ENCODE measurements around the gene TINCR.
"Not testable (repeated sequence)": the region's sequence is repeated elsewhere in the genome, so short reads cannot be mapped to it uniquely, and the experiment has no call there.

TINCR gene

DNA sequence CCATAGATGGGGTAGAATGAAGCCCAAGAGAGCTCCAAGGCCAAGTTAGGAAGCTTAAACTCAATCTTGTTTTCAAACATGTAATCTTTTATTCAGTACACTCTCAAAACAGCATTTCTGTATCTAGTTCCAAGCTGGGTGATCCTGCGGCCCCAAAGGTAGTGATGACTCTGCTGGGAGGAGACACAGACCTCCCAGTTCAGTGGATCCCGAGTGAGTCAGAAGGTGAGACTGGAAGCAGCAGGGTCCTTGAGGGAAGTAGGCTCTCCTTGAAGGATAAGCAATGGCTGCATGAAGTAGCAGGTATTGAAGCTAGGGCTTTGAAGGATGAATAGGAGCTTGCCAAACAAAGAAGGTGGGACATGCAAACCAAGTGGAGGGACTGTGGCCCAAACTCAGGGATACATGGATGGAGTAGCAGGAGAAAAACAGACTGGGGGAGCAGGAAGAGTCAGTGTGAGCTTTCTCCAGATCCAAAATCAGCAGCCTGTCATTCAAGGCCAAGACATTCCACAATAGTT, 9.6 kb downstream of the TINCR start:
- no peak for DNase-seq (ENCODE audit: low read depth)

DNA sequence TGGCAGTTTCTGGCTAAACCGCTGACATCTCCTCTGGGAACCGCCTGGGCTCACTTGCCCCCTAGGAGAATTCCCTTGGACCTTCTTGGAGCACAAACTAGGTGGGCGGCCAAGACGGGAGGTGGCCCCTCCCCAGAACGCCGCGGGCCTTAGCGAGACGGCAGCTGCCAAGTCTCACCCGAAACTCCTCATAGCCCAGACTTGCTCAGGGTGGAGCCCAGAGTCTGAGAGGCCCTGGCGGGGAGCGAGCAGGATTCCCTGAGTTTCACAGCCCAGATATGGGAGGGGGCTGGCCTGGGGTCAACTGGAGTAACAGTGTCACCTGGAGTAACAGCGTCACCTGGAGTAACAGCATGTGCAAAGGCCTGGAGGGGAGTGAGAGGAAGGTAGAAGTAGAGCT, 10.1 kb downstream of the TINCR start:
- no peak for DNase-seq (ENCODE audit: low read depth)

DNA sequence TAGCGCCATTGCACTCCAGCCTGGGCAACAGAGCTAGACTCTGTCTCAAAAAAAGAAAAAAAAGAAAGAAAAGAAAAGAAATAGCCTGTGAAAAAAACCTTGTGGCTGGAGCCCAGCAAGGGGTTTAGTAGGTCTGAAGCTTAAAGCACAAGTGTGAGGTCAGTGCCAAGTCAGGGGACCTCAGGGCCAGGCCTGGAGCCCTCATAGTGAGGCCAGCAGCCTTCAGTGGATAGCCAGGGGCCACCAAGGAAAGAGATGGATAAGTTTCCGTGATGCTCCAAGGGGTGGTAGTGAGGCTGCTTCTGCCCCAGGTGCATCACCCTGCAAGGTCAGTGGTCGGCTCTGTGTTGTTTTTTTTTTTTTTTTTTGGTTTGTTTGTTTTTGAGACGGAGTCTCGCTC, 12.9 kb downstream of the TINCR start:
- DNase-seq (ENCODE audit: low read depth), result no peak

DNA sequence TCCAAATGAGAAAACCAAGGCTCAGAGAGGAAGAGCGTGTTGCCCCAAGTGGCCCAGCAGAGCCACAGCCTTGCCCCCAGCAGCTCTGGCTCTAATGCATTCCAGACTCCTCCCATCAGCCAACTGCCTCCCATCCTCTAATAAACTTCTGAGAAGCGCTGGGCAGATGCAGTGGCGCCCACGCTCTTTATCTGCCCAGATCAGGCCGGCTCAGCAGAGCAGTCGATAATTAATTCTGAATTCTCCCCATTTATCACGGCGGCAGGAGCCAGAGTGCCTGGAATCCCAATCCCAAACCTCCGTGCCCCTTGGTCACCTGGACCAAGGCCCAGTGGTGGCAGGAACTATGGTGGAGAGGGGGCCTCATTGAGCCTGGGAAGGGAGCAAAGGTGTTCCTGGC, 13.9 kb downstream of the TINCR start:
- DNase-seq (ENCODE audit: low read depth), result no peak

DNA sequence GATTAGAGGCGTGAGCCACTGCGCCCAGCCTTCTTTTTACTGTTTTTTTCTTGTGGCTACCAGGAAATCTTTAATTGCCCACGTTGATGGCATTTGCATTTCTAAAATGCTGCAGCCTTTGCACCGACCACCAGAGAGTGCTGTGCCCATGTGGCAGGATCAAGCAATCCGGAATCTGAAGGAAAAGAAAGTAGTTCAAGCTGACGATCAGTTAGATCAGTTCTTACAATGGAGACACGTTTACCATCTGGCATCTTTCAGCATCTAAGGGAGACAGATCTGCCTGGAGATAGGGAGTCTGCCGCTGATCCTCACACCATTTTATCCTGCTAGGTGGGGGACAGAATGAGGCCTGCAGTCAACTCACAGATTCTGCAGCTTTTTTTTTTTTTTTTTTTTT, 19.9 kb downstream of the TINCR start:
- DNase-seq (ENCODE audit: low read depth), result no peak

DNA sequence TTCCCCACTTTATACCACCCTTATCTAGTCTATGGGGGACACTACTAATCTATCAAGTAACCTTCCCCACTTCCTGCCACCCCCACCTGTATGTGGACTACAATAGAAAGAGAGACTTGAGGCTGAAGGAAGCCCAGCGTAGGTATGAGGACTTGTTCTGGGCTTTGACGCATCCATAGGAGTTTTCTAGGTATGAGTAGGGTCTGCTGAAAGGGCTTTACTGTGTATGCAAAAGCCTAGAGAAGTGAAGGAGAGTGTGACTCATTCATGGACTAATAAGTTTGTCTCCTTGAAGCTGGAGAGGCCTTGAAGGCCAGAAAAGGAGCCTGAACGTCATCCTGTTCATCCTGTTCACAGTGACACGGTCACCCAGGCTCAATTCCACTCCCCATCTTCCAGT, 21.8 kb downstream of the TINCR start:
- no peak for DNase-seq (ENCODE audit: low read depth)

DNA sequence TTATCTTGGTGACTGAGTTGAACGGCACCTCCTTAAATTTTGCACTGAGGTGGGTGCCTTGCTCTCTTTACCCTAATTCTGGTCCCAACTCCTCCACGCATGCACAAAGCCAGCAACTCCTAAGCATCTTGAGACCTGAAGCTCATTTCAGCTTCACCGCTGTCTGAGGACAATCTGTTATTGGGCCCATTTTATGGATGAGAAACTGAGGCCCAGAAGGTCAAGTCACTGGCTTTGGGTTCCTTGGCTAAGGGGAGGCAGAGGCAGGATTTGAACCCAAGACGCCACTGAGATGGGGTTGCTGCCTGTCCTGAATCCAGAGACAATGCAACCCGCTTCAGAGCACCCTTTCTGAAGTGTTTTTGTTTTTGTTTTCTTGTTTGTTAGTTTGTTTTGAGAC, 22.7 kb downstream of the TINCR start:
- no peak for DNase-seq (ENCODE audit: low read depth)

DNA sequence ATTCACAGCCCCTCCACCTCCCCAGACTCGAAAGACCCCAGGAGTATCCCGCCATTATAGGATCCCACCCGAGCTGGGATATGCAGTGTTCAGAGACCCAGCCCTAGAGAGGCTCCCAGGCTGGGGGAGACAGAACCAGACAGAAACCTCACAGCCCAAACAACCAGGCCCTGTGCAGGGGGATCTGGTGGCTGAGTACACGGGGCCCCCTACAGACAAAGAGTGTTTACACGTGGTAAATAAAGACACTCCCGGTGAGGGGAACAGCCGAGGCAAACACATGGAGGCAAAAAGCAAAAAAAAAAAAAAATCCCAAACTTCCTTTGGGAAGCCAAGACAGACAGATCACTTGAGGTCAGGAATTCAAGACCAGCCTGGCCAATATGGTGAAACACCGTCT, 25.1 kb downstream of the TINCR start:
- no peak for DNase-seq (ENCODE audit: low read depth)

DNA sequence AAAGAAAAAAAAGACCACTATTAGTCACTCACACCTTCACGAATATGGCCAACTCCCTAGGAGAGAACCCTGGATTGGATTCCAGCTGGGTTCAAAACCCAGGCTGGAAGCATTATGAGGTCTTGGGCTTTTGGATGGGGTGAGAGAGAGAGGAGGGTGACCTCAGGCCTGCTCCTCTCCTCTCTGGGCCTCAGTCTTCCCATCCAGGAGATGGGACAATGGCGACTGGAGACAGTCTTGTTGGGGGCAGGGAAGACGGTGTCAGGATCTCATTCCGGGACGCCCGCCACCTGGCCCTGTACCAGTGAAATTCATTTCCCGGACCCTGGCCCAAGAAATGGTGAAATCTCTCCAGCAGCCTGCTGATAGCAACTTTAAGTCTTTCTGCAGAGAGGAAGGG, 26.3 kb downstream of the TINCR start:
- DNase-seq (ENCODE audit: low read depth), result no peak

DNA sequence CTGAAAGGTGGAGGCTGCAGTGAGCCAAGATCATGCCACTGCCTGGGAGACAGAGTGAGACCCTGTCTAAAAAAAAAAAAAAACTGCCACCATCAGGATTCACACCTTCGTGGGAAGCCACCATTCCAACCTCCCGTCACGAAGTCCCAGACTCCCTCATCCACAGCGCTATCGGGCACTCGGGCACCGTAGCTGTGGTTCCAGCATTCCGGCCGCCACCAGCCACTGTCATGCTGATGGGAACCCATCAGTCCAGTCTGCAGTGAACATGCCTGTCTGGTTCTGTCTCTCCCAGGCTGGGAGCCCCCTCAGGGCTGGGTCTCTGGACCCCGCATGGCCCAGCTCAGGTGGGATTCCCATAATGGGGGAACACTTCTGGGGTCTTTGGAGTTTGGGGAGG, 27.5 kb downstream of the TINCR start:
- no peak for DNase-seq (ENCODE audit: low read depth)

DNA sequence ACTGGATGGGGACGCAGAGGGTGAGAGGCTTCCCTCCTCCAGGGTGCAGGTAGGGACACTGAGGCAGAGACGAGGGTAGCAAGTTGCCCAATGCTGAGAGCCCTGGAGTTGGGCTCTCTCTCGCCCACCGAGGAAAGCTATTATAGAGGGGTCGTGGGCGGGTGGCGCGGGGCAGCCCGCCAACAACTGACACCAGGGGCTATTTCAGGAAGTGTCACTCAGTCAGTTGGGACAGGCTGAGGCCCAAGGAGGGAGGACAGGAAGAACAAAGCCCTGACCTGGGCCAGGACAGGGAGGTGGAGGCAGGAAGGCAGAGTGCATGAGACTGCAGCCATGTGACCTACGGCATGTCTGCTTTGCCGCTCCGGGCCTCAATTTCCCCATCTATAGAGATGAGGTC, 29.9 kb downstream of the TINCR start:
- DNase-seq (ENCODE audit: low read depth), result no peak

DNA sequence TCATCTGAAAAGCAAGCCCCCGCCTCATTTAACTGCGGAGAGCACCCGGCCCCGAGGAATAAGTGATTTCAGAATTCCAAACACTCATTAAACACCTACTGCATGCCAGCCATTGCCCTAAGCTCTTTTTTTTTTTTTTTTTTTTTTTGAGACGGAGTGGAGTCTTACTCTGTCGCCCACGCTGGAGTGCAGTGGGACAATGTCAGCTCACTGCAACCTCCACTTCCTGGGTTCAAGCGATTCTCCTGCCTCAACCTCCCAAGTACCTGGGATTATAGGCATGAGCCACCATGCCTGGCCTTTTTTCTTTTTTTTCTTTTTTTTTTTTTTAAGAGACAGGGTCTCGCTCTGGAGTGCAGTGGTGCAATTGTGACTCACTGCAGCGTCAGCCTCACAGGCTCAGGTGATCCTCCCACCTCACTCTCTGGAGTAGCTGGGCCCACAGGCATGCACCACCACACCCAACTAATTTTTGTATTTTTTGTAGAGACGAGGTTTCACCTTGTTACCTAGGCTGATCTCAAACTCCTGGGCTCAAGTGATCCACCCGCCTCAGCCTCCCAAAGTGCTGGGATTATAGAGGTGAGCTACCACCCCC, 30.7 kb downstream of the TINCR start:
- DNase-seq (ENCODE audit: low read depth), result not testable (repeated sequence)

DNA sequence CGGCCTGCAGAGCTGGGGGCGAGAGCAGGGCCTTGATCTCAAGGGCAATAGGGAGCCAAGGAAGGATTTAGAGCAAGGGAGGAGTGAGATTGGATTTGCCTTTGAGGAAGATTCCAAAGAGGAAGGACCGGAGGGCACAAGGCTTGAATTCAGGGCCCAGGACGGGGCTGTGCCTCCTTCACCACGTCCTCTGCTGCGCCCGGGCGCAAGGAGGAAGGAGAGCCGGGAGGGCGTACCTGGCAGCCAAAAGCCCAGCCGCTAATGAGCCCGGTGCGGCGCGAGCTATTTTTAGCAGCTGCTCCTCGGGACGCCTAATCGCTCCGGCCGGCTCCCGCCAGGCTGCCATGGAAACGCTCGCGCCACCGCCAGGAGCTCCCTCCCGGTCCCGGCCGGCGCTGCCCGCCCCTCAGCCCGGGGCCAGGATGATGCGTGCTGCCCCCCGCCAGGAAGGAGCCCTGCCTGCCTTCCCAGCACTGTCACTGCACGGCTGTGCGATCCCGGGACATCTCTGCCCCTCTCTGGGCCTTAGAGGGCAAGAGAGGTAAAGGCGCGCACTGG, 31.3 kb downstream of the TINCR start:
- DNase-seq (ENCODE audit: low read depth), result no peak

DNA sequence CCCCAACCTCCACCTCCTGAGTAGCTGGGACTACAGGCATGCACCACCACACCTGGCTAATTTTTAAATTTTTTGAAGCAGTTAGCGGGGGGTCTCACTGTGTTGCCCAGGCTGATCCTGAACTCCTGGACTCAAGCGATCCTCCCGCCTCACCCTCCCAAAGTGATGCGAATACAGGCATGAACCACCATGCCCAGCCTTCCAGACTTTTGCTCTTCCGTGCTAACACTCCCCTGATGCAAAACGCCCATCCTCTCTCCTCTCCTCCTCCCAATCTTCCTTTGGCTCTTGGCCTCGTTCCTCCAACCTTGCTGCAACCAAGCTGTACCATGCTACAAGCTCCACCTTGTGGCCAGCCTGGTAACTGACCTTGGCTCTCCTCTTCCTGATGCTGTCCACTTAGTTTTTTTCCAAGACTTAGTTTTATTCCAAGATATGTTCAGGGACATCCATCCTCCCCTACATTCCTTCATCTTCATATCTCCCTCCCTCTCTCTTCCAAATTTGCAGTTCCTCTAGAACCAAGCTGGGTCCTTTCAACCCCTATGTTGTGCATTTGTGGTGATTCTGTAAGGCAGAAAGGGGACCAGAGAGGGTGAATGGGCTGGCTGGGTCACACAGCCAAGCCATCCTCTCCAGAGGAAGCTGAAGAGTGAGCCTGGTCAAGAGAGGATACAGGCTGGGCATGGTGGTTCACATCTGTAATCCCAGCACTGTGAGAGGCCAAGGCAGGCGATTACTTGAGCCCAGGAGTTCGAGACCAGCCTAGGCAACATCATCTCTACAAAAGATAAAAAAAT, 32.8 kb downstream of the TINCR start:
- DNase-seq (ENCODE audit: low read depth), result no peak

DNA sequence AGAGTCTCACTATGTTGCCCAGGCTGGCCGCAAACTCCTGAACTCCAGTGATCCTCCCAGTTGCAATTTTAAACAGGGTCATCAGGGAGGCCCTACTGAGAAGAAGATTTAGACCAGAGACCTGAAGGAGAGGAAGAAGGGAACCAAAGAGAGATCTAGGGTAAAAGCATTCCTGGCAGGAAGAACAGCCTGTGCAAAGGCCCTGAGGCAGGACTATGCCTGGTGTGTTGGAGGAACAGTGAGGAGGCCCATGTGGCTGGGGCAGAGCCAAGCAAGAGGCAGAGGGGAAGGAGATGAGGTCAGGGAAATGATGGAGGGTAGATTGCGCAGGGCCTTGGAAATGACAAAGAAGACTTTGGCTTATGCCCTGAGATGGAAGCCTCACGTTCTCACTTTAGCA, 34.5 kb downstream of the TINCR start:
- no peak for DNase-seq (ENCODE audit: low read depth)

DNA sequence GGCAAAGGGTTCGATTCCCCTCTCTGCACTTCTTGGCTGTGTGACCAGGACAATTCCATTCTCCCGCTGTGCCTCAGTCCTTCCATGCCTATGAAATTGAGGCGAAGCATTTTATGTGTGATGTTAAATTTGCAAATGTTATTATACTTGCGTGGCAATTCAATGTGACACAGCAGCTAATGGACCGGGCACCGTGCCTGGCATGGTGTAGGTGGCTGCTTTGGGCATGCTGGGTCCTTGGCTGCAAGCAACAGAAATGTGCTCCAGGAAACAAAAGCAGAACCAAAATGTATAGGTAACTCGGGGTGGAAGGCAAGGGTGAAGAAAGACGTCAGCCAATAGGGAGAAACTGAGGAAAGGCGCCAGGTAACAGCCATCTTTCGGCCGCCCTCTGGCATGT, 37.1 kb downstream of the TINCR start:
- DNase-seq (ENCODE audit: low read depth), result no peak

DNA sequence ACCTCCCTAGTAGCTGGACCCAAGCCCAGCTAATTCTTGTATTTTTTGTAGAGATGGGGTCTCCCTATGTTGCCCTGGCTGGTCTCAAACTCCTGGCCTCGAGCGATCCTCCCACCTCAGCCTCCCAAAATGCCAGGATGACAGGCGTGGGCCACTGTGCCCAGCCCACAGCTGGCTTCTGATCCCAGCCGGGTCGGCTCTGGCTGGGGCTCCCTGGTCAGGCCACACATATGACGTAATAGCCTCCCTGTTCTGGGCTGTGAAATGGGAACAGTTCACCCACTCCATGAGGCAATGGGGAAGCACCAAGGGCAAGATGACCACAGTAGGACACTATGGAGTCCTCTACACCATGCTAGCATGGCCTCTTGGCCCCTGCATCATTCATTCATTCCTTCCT, 41.1 kb downstream of the TINCR start:
- DNase-seq (ENCODE audit: low read depth), result no peak

DNA sequence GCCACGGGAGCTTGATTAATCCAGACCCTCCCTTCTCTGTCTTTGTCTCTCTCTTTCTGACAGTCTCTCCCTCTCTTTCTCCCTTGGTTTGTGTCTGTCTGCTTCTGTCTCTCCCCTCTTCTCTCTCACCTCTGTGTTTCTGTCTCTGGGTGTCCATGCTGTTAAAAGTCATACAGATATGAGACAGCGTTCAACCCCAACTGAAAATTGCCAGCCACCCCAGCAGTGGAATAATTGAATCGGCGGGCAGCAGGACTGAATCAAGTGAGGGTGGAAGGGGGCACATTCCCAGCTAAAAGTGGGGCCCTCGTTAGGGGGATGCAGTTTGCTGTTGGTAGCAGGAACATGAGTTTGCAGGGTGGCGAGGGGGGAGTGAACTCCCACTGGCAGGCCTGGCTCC, 43.7 kb downstream of the TINCR start:
- no peak for DNase-seq (ENCODE audit: low read depth)

DNA sequence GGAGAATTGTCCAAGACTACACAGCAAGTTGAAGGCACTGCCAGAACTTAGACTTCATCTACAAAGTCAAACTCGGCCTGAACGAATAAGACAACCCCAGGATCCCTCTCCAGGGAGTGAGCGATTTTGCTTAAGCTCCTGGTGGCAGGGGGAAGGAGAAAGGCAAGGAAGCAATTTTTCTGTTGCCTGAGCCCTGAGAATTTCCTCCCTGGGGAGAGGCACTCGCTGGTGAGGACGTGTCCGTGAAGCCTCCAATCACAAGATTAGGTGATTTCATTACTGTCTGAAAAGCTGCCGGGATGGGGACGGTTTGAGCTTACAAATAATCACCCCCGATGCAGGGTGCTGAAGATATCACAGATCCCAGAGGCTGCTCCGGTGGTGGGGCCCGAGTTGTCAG, 45.6 kb downstream of the TINCR start:
- no peak for DNase-seq (ENCODE audit: low read depth)

DNA sequence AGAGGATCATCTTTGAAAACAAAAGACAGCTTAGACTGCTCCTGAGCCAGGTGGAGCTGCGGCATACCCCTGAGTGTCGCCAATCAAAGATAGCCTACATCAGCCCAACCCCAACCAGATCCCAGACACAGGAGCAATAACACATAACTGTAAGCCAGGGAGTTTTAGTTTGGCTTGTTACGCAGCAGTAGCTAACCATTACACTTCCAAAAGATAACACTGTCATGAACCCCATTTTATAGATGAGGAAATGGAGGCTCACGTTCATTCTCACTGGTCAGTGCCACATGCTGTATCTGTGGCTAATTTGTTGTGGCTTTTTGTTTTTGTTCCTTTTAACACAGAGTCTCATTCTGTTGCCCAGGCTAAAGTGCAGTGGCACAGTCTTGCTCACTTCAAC, 47.3 kb downstream of the TINCR start:
- no peak for DNase-seq (ENCODE audit: low read depth)

DNA sequence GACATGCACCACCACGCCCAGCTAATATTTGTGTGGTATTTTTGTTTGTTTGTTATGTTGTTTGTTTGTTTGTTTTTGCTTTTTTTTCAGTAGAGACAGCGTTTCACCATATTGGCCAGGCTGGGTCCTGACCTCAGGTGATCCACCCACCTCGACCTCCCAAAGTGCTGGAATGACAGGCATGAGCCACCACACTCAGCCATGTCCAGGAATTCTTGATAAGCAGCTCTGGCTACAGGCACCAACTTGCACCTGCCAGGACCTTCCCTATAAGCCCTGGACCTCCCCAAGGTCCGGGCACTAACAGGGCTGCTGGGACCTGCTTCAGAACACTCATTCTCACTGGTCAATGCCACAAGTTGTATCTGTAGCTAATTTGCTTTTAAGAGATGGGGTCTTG, 48.7 kb downstream of the TINCR start:
- no peak for DNase-seq (ENCODE audit: low read depth)

DNA sequence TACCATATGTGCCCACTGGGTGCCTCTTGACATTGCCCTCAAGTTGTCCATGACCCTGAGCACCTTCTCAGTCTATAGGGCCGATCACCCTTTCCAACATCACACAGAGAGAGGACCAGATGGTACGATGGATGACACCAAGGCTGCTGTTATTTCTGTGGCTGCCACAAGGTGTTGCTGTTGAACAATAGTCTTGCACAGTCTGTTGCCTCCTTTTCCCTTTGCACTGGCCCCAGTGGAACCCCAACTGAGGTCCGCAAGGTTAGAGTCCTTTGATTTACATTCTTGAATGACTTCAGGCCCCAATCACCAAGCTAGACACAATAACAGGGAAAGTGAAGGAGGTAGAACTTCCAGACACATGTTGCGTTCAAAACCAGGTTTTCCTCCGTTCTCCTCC, 52.0 kb downstream of the TINCR start:
- no peak for DNase-seq (ENCODE audit: low read depth)

DNA sequence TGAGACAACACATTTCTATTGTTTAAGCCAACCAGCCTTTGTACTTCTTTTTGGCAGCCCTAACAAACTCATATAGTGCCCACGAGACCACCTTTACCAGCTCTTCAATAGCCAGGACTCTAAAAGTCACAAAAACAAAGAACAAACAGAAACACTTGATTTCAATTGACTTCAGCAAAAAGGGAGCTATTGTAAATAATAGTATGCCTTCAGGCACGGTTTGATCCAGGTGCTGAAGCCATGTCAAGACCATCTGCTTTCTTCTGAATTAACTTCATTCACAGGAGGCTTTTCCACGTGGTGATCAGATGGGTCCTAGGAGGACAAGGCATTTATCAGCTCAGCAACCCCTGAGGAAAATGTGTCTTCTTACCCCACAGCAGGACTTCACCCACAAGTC, 53.8 kb downstream of the TINCR start:
- no peak for DNase-seq (ENCODE audit: low read depth)

DNA sequence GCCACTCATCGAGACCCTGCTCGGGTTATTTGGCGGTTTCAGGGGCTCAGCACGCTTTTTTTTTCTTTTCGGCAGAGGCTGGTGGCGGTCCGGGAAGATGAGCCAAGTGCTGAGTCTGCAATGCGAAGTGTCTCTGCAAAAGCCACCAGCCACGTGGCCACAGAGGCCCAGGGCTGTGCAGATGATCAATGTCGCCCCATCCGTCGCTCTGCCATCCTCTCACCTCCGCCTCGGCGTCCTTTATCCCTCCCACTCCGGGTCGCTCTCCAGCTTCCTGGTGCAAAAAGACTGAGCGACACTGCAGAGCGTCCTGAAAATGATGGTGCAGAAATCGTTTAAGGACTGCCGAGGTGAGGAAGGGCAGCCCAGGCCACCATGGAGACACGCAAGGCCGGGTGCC, 55.0 kb downstream of the TINCR start:
- DNase-seq (ENCODE audit: low read depth), result no peak

Data from GM04503 (cell line).